ENCODE data around the gene JAKMIP2.
"Not testable (repeated sequence)": the region's sequence is repeated elsewhere in the genome, so short reads cannot be mapped to it uniquely, and the experiment has no call there.

- TF ChIP-seq POLR2A, CTCF (IDR thresholded peaks at IDR 0.05): not testable (repeated sequence)
These were observed 44.5 kb upstream of the JAKMIP2 start for GRCh38 chr5:147827017-147827416.
